ENCODE results near the gene CMTM3. TPM values are rescaled to one million over a fixed set of nuclear protein-coding genes. Genes with fewer than 3 reads are reported as not detected.

Gene CMTM3
- total RNA-seq, 1 experiment from 2014 or later: 4.3 TPM

DNA sequence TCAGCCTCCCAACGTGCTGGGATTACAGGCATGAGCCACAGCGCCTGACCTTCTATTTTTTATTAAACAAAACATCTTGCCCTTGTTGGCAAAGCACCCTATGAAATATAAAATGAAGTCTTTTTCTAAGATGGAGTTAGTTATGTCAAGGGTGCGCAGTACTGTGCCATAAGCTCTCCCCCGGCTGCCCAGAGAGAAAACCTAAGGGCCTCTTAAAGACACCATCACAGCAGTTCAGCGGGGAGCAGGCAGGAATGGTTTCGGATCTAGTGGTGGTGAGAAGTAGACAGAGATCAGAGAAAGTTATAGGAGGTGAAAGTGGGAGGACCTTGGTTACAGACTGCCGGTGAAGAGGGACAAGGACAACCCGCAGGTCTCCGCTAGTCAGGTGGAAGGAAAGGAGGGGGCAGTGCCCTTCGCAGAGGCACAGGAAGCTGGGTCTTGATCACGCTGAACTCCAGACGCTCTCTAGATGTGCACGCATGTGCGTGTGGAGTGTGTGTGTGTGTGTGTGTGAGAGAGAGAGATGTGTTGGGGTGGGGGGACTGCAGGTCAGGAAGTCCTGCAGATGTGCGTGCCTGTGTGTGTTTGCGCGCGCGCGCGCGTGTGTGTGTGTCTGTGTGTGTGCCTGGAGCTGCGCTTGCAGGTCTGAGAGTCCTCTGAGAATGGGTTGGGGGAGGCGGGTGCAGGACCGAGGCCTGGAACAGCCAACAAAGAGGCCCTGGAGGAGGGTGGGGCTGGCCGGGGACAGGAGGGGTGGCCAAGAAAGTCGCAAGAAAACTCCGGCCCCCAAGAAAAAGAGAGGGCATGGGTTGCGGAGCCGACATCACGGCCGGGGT, 748 bp upstream of the CMTM3 start:
- DNase-seq (ENCODE audit: unreplicated experiment): no peak
- ChIA-PET CTCF (interaction anchor here (0.6 to 1.5 kb wide), 14 partner anchors 15 to 228 kb away, joined by 3 to 6 read pairs (median 3); no protein-coding TSS in a partner anchor), POLR2A (interaction anchor here (0.5 kb wide), 1 partner anchor 152 kb away, joined by 3 read pairs; no protein-coding TSS in a partner anchor)
- TF ChIP-seq, protein P1, sequence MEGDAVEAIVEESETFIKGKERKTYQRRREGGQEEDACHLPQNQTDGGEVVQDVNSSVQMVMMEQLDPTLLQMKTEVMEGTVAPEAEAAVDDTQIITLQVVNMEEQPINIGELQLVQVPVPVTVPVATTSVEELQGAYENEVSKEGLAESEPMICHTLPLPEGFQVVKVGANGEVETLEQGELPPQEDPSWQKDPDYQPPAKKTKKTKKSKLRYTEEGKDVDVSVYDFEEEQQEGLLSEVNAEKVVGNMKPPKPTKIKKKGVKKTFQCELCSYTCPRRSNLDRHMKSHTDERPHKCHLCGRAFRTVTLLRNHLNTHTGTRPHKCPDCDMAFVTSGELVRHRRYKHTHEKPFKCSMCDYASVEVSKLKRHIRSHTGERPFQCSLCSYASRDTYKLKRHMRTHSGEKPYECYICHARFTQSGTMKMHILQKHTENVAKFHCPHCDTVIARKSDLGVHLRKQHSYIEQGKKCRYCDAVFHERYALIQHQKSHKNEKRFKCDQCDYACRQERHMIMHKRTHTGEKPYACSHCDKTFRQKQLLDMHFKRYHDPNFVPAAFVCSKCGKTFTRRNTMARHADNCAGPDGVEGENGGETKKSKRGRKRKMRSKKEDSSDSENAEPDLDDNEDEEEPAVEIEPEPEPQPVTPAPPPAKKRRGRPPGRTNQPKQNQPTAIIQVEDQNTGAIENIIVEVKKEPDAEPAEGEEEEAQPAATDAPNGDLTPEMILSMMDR (IDR thresholded peaks at IDR 0.05; ENCODE audit: unreplicated experiment): no peak
- Mint-ChIP-seq H3K9me3 (ENCODE audit: unreplicated experiment) (no peaks in the 10 kb centered on the region), H3K36me3 (ENCODE audit: insufficient read depth, unreplicated experiment) (peaks cover 3% of the 10 kb centered on the region), H3K4me3 (ENCODE audit: unreplicated experiment) (peak overlapping the region; percentile 73), H3K27ac (ENCODE audit: low read depth, unreplicated experiment) (peak overlapping the region; percentile 80), H3K27me3 (ENCODE audit: insufficient read depth, unreplicated experiment) (peaks cover 11% of the 10 kb centered on the region), H3K4me1 (ENCODE audit: insufficient read depth, unreplicated experiment) (peaks cover 15% of the 10 kb centered on the region)
- BruUV-seq (replicated peaks): no TSS peak
- intact Hi-C loops (cut with micrococcal nuclease): loop anchor here (2.0 to 10.0 kb wide), 3 partner anchors 121 to 197 kb away; partner anchors contain the start of gene DYNC1LI2

DNA sequence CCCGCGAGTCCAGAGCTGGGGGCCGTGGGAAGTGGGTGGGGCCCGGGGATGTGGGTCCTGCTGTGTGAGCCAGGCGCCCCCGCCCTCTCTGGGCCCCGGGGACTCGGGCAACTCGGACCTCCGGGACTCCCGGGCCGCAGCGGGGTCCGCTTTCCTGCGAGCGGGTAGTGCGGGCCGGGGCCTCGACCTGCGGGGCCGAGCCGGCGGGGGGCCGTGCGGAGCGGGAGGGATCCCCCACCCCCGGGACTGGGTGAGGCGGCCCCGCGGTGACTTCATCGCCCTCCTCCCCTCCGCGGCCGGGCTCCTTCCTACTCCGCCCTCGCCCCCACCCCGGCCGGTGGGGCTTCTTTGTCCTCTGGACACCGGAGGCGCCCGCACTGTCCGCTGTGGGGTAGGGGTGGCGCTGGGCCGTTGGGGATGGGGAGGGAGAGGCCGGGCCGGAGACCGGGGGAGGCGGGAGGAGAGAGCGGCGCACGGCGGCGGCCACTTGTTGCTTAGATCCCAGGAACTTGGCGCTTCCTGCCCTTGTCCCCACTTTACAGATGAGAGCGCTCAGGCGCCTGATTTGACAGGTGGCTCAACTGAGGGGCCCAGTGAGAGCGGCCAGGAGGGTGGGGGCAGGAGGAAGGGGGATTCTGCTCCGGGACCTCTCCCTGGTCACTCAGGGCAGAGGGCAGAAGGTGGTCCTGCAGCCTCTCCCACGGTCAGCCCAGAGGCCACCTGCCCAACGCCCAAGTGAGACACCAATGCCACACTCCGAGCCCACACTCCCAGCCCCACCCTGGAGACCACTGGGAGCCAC, 874 bp downstream of the CMTM3 start:
- H3K27me3 Mint-ChIP-seq (ENCODE audit: insufficient read depth, unreplicated experiment): no peaks in the 10 kb centered on the region
- ChIA-PET CTCF (interaction anchor here (0.6 to 0.9 kb wide), 2 partner anchors 32 to 128 kb away, joined by 3 read pairs; no protein-coding TSS in a partner anchor), POLR2A (no interaction called here)
- H3K4me3 Mint-ChIP-seq (ENCODE audit: unreplicated experiment): peak overlapping the region; percentile 73
- peaks cover 15% of the 10 kb centered on the region for H3K4me1 Mint-ChIP-seq (ENCODE audit: insufficient read depth, unreplicated experiment)
- intact Hi-C loops (cut with micrococcal nuclease): loop anchor here (2.0 to 10.0 kb wide), 2 partner anchors 149 to 199 kb away; partner anchors contain the start of gene DYNC1LI2
- peaks cover 7% of the 10 kb centered on the region for H3K36me3 Mint-ChIP-seq (ENCODE audit: insufficient read depth, unreplicated experiment)
- H3K27ac Mint-ChIP-seq (ENCODE audit: low read depth, unreplicated experiment): peak overlapping the region; percentile 35
- TF ChIP-seq, protein P1 (IDR thresholded peaks at IDR 0.05; ENCODE audit: unreplicated experiment): no peak
- H3K9me3 Mint-ChIP-seq (ENCODE audit: unreplicated experiment): no peaks in the 10 kb centered on the region
- no TSS peak for BruUV-seq (replicated peaks)
- DNase-seq (ENCODE audit: unreplicated experiment): no peak

DNA sequence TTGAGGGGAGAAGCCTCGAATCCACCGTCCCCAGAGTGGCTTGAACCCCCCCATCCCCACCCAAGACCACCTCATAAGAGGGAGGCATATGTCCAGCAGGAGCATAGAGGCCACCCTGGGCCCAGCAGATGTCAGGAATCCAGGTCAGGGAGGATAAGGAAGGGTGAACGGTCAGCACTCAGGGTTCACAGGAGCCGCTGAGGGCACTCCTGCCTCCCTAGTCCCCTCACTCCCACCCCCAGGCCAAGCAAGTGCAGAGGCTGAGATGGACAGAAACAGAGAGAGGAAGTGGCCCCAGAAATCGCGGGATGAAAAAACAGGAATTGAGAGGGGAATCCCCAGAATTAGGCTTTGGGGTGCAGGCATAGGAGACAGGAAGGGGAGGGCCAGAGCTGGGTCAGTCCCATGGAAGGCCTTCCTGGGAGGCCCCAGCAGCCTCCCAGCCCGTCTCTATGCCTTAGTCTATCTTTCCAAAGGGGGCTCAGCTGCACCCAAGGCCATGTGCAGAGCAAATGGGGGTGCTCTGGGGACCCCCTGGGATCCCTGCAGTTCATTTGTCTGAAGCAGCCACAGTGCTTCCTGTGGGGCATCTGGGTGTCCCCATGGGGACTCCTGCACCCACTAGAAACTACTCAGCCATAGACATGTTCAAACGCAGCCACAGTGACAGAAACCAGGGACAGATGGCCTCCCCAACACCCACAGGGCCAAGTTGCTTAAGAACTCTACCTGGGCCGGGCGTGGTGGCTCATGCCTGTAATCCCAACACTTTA, 1.7 kb downstream of the CMTM3 start:
- TF ChIP-seq, protein P1 (IDR thresholded peaks at IDR 0.05; ENCODE audit: unreplicated experiment): no peak
- peak overlapping the region; percentile 35 for H3K27ac Mint-ChIP-seq (ENCODE audit: low read depth, unreplicated experiment)
- no TSS peak for BruUV-seq (replicated peaks)
- H3K27me3 Mint-ChIP-seq (ENCODE audit: insufficient read depth, unreplicated experiment): no peaks in the 10 kb centered on the region
- CTCF ChIA-PET: interaction anchor here (0.7 to 5.5 kb wide), 8 partner anchors 20 to 218 kb away, joined by 3 to 56 read pairs (median 3); no protein-coding TSS in a partner anchor
- H3K9me3 Mint-ChIP-seq (ENCODE audit: unreplicated experiment): no peaks in the 10 kb centered on the region
- peaks cover 13% of the 10 kb centered on the region for H3K36me3 Mint-ChIP-seq (ENCODE audit: insufficient read depth, unreplicated experiment)
- intact Hi-C loops (cut with micrococcal nuclease): loop anchor here (2.0 to 10.0 kb wide), 2 partner anchors 149 to 199 kb away; partner anchors contain the start of gene DYNC1LI2
- no peak for DNase-seq (ENCODE audit: unreplicated experiment)
- H3K4me3 Mint-ChIP-seq (ENCODE audit: unreplicated experiment): peak overlapping the region; percentile 41
- POLR2A ChIA-PET: interaction anchor here (1.2 to 3.3 kb wide), 2 partner anchors 12 to 44 kb away, joined by 4 to 17 read pairs; no protein-coding TSS in a partner anchor
- peaks cover 15% of the 10 kb centered on the region for H3K4me1 Mint-ChIP-seq (ENCODE audit: insufficient read depth, unreplicated experiment)
